ENCODE results near the gene PPP2CA.

Gene PPP2CA

GRCh38 chr5:134148316-134148715 is 77.6 kb downstream of the PPP2CA start:
- no peak for DNase-seq (ENCODE audit: low spot score)

GRCh38 chr5:134146651-134147518 is 79.0 kb downstream of the PPP2CA start:
- peak; percentile 10 for DNase-seq (ENCODE audit: low spot score)

GRCh38 chr5:134145779-134146581 is 79.9 kb downstream of the PPP2CA start:
- peak; percentile 79 for DNase-seq (ENCODE audit: low spot score)

- DNase-seq (ENCODE audit: low spot score) = no peak
These were observed 80.7 kb downstream of the PPP2CA start for GRCh38 chr5:134145041-134145757.

All from D341Med (cell line).